Cardiac muscle cell (in vitro differentiated cells and primary cell): ENCODE data around the gene ANGPT4. TPM values are rescaled to one million over a fixed set of nuclear protein-coding genes. Genes with fewer than 3 reads are reported as not detected.
A peak's percentile ranks its signal among the peaks of the same experiment; 100 is the strongest.

Experiments used
- DNase-seq, 2 donors: peaks; one replicate each; pipeline versions ENCODE4 v3.0.0 to v3.0.0-alpha.2; 2010 to 2017; ENCODE audit warnings: low read depth in 1 of 2, low spot score in 1 of 2
- H3K27ac ChIP-seq: fragments of 200-600 bp; sonication (generic); 2 replicates; pipeline ENCODE4 v1.5.1; 2016
- H3K27me3 ChIP-seq: fragments of 200-600 bp; sonication (generic); 2 replicates; pipeline ENCODE4 v1.6.0; 2016; ENCODE audit warnings: control low read depth
- H3K36me3 ChIP-seq: fragments of 200-600 bp; sonication (generic); 2 replicates; pipeline ENCODE4 v1.5.1; 2016; ENCODE audit warnings: control low read depth
- H3K4me1 ChIP-seq: fragments of 200-600 bp; sonication (generic); 2 replicates; pipeline ENCODE4 v1.8.1; 2017; ENCODE audit warnings: low read depth, mild to moderate bottlenecking, mixed run types
- H3K4me3 ChIP-seq: fragments of 200-600 bp; sonication (generic); 2 replicates; pipeline ENCODE4 v1.5.1; 2016; ENCODE audit warnings: mild to moderate bottlenecking
- H3K9me3 ChIP-seq: fragments of 200-600 bp; sonication (generic); 2 replicates; pipeline ENCODE4 v1.5.1; 2017; ENCODE audit warnings: low read depth, mild to moderate bottlenecking, control low read depth
- polyA plus RNA-seq: library from polyadenylated mRNA; unstranded; fragments of >200 nt; fragmentation: Nextera tagmentation; extraction: Ambion mirVana; gene quantifications from 2 replicates; pipeline ENCODE4 v1.2.1, GENCODE V29; 2016
- total RNA-seq: library from RNA; depleted of rRNA; stranded (reverse); fragments of >200 nt; gene quantifications from 2 replicates; pipeline ENCODE4 v1.2.3, GENCODE V29; 2016
- TF ChIP-seq, protein P1 (sequence below): IDR thresholded peaks from 2 replicates; pipeline ENCODE4 v1.5.1; 2012; ENCODE audit warnings: low read depth, mild to moderate bottlenecking, low read length

ANGPT4 gene, protein sequence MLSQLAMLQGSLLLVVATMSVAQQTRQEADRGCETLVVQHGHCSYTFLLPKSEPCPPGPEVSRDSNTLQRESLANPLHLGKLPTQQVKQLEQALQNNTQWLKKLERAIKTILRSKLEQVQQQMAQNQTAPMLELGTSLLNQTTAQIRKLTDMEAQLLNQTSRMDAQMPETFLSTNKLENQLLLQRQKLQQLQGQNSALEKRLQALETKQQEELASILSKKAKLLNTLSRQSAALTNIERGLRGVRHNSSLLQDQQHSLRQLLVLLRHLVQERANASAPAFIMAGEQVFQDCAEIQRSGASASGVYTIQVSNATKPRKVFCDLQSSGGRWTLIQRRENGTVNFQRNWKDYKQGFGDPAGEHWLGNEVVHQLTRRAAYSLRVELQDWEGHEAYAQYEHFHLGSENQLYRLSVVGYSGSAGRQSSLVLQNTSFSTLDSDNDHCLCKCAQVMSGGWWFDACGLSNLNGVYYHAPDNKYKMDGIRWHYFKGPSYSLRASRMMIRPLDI
- 0.21 and 0.80 TPM in 2 replicates for total RNA-seq
- polyA plus RNA-seq = 0.15 TPM in 1 of 2 replicates, not detected in the other

DNA sequence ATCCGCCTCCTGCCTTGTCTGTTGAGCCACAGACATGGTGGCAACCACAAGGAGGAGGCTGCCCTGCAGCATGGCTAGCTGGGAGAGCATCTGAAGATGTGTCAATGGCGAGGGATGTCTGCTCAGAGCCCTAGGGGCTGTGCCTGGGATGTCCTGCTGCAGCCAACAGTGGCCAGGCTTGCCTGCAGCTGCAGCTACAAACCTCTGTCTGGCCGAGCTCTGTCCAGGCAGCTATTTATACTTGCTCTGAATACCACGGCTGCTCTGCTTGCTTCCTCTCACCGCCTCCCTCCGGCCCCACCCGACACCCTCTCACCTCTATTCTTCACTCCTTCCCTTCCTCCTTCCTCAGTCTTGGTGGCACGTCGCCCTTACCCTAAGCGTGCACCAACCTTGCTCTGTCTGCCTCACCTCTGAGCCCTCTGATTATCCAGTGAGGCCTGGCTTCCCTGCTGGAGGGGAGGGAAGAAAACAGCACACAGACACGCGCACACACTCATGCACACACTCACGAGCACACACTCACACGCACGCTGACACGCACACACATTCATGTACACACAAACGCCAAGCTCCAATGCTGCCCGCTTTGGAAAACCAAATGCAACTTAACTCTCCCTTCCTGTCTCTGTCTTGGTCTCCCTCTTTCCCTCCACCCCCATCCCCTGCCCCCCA lies at the start of gene ANGPT4:
Gene ANGPT4 (minus strand): TSS at position 210 of the 675 bp plus-strand sequence. CDS start 120 bp downstream, at position 90.
- peak within 1 kb of the TSS; percentile 5 for H3K27ac ChIP-seq
- H3K9me3 ChIP-seq = no peaks in the 10 kb centered on the region
- peak in 1 of 2 donors; percentile 78 for DNase-seq
- H3K36me3 ChIP-seq = no peaks in the 10 kb centered on the region
- H3K27me3 ChIP-seq = no peaks in the 10 kb centered on the region
- TF ChIP-seq, protein P1, sequence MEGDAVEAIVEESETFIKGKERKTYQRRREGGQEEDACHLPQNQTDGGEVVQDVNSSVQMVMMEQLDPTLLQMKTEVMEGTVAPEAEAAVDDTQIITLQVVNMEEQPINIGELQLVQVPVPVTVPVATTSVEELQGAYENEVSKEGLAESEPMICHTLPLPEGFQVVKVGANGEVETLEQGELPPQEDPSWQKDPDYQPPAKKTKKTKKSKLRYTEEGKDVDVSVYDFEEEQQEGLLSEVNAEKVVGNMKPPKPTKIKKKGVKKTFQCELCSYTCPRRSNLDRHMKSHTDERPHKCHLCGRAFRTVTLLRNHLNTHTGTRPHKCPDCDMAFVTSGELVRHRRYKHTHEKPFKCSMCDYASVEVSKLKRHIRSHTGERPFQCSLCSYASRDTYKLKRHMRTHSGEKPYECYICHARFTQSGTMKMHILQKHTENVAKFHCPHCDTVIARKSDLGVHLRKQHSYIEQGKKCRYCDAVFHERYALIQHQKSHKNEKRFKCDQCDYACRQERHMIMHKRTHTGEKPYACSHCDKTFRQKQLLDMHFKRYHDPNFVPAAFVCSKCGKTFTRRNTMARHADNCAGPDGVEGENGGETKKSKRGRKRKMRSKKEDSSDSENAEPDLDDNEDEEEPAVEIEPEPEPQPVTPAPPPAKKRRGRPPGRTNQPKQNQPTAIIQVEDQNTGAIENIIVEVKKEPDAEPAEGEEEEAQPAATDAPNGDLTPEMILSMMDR = no peak
- H3K4me1 ChIP-seq = peaks cover 19% of the 10 kb centered on the region
- H3K4me3 ChIP-seq = no peak within 1 kb of the TSS

DNA sequence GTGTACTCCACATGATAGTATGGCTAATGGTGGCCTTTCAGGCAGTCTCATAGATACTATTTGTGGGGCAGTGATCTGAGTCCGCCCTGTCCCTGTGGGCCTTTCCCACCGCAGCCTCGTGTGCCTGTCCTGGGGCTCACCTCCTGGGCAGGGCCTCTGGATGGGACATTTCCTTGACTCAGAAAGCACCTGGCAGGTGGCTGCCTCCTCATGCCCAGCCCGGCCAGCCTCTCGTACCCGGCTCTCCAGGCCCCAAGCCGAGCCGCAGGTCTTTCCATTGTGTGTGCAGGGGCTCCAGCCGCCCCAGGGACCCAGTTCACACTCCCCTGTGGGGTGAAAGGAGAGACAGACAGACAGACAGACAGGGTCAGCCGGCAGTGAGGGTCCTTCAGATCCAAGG lies 47.7 kb upstream of the ANGPT4 start:
- H3K27me3 ChIP-seq = no peaks in the 10 kb centered on the region
- no peak overlapping the region for H3K4me3 ChIP-seq
- no peaks in the 10 kb centered on the region for H3K9me3 ChIP-seq
- no peaks in the 10 kb centered on the region for H3K4me1 ChIP-seq
- no peak for DNase-seq
- H3K27ac ChIP-seq = no peak overlapping the region
- no peaks in the 10 kb centered on the region for H3K36me3 ChIP-seq
- TF ChIP-seq, protein P1 = no peak

DNA sequence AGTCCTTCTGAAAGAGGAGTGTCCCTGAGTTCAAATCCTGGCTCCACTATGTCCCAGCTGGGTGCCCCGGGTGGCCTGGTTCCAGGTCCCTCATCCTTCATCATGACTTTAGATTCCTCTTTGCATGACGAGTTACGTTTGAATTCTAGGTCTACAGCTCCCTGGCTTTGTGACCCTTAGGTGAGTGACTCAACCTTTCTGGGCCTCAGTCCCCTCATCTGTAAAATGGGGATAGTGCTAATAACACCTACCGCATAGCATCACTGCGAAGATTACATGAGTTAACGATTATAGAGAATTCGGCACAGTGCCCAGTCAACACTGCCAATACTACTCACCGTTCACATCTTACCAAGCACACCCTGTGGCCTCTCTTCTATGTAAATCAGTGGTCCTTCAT lies 46.5 kb upstream of the ANGPT4 start:
- Histone ChIP-seq H3K27me3 (no peaks in the 10 kb centered on the region), H3K9me3 (no peaks in the 10 kb centered on the region), H3K27ac (no peak overlapping the region), H3K36me3 (no peaks in the 10 kb centered on the region), H3K4me1 (no peaks in the 10 kb centered on the region), H3K4me3 (no peak overlapping the region)
- no peak for DNase-seq
- TF ChIP-seq, protein P1 = no peak

DNA sequence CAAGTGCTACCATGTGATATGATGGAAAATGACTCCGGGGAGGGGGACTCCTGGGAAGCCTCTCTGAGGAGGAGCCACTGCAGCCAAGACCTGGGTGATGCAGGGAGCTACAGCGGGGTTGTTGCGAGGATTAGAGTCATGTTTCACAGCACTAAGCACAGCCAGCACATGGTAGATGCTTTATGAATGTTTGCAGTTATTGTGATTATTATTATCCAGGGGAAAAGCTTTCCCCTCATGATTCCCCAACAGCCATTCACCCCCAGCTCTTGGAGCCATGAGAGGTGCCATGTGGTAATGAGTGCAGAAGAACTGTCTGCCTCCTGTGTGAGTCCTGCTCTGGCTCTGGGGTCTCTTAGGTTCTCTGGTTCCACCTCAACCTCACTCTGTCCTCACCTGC lies 46.1 kb upstream of the ANGPT4 start:
- H3K27ac ChIP-seq = no peak overlapping the region
- no peak overlapping the region for H3K4me3 ChIP-seq
- H3K36me3 ChIP-seq = no peaks in the 10 kb centered on the region
- no peaks in the 10 kb centered on the region for H3K27me3 ChIP-seq
- TF ChIP-seq, protein P1 = no peak
- H3K4me1 ChIP-seq = no peaks in the 10 kb centered on the region
- H3K9me3 ChIP-seq = no peaks in the 10 kb centered on the region
- DNase-seq = no peak

DNA sequence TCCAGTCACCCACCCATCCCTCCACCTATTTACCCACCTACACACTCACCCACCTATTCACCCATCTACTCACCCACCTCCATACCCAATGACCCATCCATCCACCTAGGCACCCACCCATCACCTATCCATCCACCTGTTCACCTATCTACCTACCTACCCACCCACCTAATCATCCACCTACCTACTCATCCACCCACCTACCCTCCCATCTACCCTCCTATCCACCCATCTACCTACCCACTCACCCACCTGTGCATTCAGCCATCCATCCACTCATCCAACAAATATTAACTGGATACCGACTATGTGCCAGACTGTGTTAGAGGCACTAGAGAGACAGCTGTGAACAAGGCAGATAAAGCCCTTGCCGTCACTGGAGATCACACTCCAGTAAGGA lies 45.6 kb upstream of the ANGPT4 start:
- Histone ChIP-seq H3K27ac (no peak overlapping the region), H3K4me3 (no peak overlapping the region), H3K9me3 (no peaks in the 10 kb centered on the region), H3K27me3 (no peaks in the 10 kb centered on the region), H3K4me1 (no peaks in the 10 kb centered on the region), H3K36me3 (no peaks in the 10 kb centered on the region)
- TF ChIP-seq, protein P1 = no peak
- no peak for DNase-seq
